Measurements from ENCODE around the gene PLPP6.

PLPP6 gene

DNA sequence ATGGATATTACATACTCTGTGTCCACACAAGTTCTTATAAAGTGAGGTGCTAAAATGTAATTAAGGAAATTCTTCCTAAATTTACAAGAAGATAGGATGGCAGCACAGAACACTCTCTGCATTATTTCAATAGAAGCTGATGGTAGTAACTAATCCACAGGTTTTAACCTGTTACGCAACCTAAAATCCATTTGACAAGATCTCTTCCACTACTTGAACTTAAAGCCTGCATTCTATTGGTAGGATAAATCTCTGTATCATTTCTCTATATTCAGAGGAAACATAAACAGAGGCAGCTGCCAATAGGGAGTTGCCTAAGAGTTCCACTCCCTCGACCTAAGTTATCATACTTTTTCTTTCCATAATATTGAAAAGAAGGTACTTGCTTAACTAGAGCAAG is 38.8 kb downstream of the PLPP6 start:
- DNase-seq = no peak

DNA sequence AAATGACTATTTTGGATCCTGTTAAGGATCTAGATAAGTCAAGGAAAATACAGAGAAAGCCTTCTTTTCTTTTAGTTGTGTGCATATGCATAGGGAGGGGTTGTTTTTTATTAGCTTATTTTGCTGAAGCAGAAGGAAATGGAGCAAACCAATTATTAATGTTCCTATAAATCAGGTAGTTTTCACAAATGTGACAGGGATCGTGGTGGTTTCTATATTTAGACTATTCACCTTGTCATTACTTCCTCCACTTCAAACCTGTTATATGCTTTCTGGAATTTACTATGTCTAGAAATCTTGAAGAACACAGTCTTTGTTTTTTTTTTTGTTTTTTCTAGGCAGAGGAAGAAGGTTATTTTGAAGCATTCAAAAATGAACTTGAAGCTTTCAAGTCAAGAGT is 39.4 kb downstream of the PLPP6 start:
- no peak for DNase-seq

DNA sequence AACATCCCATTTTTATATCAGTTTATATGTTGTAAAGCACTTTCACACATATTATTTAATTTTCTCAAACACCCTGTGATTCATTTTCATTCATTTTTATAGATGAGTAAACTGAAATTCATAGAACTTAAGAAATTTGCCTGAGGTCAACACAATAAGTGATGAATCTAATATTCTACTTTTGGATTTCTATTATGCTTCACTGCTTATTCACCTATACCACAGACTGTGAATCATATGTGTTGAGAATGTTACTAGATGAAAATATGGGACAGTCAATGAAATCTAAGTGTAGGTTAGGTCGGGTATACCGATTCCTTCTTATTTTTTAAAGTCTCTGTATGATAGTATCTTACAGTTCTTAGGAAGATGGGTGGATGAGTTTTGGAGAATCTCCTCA is 42.0 kb downstream of the PLPP6 start:
- no peak for DNase-seq

DNA sequence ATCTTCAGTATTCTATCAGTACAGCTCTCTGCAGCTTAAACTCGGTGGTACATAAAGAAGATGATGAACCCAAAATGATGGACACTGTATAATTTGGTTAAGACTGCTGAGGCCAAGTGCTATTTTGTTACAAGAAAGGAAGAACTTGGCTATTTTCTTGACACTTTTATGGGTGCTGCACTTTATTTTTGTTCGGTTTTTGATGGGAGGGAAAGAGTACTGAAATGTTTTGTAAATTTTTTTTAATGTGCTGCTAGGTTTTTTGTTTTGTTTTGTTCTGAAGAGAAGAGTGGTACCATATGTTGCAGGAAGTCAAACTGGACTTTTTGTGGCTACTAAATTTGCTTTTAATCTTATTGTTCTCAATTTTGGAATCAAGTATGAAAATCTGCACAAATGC is 43.9 kb downstream of the PLPP6 start:
- no peak for DNase-seq

DNA sequence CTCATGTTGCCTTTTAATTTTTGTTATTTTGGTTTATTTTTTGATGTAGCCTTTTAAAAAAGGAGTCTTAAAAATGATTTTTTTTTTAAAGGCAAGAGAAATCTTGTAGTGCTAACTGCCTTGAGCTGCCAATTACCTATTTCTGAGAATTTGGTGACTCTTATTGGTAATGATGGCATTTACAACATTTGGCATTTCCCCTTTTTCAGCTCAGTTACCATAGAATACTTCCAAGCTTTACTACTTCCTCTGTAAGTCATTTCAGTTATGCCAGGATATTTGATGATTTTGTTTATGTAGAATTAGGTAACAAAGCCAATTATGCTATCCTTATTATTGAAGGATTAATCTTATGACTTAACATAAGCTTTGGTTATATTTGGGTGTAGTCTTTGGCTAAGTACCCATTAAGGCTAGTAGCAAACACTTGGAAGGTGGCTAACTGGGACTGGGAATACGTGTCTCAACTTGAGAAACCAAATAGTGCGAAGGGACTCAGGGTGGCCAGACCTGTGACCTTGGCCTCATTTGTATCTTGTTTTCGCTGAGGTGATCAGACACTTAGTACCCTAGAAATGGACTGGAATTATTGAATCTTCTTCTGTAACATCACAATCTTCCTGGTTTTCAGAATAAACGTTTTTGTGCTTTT is 45.0 kb downstream of the PLPP6 start:
- DNase-seq = no peak

DNA sequence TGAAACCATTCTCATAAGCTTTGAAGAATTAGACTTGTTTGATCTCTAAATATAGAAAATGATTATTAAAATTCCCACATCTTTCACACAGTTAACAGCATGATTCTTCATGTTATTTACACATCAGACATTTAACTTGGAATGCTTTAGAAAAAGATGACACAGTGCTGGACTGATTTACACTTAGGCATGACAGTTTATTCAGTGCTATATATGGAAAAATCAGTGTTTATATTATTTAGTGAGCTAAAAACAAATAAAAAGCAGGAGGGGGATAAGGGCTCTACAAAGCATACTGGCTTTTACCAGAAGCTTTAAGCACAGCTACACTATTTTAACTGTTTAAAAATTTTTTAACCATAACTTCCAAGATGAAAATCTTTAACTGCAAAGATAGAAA is 47.3 kb downstream of the PLPP6 start:
- no peak for DNase-seq

DNA sequence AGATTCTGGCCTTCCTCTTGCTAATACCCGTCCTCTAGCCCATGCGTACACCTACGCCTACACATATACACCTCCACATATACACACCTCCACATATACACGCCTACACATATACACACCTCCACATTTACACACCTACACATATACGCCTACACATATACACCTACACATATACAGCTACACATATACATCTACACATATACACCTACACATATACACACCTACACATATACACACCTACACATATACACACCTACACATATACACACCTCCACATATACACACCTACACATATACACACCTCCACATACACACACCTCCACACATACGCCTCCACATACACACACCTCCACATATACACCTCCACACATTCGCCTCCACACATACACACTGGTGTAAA is 51.8 kb downstream of the PLPP6 start:
- no peak for DNase-seq

DNA sequence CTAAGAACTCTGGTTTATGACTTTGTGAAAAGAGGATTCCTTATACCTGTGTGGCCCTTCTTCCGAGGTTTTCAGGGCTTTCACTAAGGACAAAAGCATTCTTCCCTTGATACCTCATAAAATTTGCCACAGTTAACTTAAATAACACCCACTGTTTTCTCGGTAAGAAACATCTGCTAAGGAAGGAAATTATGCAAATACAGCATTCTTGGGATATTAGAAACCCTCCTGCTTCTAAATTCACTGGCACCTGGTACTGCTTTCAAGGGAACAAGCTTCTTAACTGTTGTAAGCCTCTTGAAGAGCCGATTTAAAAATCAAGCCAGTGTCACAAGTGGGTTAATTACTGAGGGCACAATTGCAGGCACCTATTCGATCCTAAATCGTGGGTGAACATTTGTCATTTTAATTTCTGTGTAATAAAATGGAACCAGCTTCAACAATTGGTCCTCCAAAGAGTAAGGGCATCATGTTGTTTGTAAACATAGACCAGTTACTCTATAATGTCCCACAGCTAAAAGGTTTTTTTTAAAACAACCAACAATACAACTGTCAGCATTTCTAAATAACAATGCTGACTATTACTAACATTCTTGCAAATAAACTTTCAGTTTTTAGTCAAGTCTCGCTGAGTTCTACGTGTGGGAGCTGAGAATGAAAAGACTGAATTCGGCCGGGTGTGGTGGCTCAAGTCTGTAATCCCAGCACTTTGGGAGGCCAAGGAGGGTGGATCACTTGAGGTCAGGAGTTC is 52.3 kb downstream of the PLPP6 start:
- DNase-seq = no peak

Data from central memory CD4-positive, alpha-beta T cell (primary cell).